Epidermal melanocyte (primary cell): ENCODE results near the gene ANKRD13C.
"Not testable (repeated sequence)": the region's sequence is repeated elsewhere in the genome, so short reads cannot be mapped to it uniquely, and the experiment has no call there.

Experiments used
- DNase-seq: peaks from one replicate; pipeline ENCODE4 v3.0.0; 2011; ENCODE audit warnings: low spot score; ENCODE audit not compliant: insufficient read length

The ANKRD13C gene, protein sequence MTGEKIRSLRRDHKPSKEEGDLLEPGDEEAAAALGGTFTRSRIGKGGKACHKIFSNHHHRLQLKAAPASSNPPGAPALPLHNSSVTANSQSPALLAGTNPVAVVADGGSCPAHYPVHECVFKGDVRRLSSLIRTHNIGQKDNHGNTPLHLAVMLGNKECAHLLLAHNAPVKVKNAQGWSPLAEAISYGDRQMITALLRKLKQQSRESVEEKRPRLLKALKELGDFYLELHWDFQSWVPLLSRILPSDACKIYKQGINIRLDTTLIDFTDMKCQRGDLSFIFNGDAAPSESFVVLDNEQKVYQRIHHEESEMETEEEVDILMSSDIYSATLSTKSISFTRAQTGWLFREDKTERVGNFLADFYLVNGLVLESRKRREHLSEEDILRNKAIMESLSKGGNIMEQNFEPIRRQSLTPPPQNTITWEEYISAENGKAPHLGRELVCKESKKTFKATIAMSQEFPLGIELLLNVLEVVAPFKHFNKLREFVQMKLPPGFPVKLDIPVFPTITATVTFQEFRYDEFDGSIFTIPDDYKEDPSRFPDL

DNA sequence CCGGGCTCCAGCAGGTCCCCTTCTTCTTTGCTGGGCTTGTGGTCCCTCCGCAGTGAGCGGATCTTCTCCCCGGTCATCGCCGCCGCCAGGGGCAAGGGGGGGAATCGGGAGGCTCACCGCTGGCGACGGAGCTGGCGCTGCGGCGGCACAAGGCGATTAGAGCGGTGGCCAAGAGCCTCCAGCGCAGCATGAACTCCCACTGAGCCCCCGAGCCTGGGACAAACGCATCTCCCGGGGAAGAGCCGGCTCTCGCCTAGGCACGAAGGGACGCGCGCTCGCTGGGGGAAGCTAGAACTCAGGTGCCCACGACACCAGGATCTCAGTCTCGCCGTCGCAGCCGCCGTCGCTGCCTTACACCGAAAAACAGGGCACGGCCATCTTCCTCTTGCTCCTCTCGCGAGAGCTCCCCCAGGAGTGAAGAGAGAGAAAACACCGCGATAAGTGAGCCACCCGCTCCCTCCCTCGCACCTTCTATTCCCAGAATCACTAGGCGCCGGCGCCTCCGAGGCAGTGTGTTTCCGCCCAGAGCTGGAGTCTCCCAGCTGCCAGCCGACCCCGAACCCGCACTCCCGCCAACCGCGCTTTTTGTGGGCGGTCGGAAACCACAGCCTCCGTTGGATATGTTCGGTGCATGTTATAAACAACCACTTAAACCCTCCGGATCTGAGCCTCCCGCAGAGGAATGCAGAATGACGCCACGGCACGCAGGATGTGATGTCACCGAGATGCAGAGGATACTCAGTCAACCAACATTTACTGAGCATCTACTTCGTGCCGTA, at the start of gene ANKRD13C:
Gene ANKRD13C (minus strand): TSS at position 391 of the 779 bp plus-strand sequence. CDS start 314 bp downstream, at position 77.
- peak; percentile 89 for DNase-seq

DNA sequence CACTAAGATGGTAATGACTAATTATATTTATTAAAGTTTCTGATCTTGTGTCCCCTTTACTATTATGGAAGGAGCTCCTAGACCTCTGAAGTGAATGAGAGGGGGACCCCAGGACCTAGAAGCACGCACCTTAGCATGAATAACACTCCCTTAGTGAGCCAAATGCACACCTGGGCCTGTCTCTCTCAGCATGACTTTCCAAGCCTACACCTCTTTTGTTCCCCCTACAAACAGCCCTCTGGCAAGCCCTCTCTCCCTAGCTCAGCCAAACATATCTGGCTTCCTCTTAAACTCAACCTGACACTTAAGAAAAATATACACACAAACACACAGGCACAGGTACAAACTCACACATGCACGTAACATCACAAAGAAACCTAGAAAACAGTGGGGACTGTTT, 49.2 kb upstream of the ANKRD13C start:
- DNase-seq, result no peak

DNA sequence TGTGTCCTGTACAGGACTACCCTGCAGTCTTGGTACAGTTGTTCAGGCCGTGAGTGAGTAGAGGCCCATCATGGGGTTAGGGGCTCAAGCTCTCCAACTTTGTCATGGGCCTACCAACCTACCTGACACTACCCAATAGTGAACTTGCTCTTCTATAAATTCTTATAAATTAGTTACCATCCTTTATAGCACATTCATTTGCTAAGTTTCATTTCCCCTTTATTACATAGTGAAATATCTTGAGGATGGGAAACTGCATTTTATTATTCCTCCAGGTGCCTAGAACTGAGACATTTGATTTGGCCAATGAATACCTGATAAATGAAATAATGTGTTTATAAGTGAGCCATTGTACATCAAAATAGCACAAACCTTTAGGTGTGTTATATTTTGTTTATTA, 47.5 kb upstream of the ANKRD13C start:
- no peak for DNase-seq

DNA sequence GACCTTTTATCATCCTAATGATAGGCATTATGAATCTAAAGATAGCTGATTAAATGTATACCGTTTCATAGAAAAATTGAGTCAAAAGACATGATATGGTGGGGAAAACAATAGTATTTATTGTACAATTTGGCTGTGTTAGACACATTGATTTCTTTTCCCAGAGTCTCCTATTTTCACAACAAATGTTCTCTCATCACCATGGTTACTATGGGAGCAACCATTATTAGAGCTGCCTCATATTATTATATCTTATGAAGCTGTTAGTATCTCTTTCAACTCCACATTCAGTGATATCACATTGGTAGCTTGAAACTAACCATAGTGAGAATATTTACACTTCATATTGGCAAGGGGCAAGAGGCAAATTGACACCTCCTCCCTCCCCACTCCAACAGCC, 45.8 kb upstream of the ANKRD13C start:
- no peak for DNase-seq

DNA sequence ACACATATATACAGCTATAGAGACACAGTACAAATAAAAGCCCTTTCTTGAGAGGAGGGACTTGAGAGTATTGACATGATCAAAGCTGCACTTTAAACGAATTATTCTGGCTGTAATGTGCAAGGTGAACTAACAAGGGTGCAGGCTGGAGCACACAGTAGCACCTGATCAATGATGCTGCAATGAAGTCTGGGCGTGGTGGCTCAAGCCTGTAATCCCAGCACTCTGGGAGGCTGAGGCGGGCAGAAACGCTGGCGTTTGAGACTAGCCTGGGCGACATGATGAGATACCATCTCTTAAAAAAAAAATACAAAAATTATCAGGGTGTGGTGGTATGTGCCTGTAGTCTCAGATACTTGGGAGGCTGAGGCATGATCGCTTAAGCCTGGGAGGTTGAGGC, 42.5 kb upstream of the ANKRD13C start:
- no peak for DNase-seq

DNA sequence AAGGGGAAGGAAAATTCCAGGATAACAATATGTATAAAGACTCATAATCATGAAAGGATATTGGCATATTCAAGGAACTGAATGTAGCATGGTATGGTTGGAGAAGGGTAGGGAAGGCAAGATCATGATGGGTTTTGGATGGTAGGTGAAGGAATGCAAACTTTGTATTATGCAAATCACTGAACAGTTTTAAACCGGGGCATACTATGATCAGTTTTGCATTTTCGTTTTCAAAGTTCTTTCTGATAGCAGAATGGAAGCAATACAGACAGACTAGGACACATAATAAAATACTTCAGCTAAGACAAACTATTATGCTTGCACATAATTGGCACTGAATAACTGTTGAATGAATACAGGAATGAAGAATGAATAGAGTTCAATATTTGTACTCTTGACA, 42.1 kb upstream of the ANKRD13C start:
- DNase-seq, result no peak

DNA sequence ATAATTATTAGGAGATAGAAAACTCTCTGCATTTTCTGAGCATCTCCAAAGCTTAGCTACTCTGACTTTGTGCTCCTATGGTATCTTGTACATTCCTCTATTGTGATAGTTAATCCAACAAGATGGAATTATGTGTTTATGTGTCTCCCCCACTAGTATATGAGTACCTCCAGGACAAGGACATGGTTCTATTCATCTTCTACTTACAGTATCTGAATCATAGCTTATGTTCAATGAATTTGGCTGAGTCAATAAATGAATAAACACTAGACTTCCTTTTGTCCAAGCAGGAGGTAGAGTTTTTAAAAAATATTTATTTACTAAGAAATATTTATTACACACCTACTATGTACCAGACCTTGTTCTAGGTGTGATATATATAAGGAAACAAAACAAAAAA, 38.1 kb upstream of the ANKRD13C start:
- DNase-seq, result no peak

DNA sequence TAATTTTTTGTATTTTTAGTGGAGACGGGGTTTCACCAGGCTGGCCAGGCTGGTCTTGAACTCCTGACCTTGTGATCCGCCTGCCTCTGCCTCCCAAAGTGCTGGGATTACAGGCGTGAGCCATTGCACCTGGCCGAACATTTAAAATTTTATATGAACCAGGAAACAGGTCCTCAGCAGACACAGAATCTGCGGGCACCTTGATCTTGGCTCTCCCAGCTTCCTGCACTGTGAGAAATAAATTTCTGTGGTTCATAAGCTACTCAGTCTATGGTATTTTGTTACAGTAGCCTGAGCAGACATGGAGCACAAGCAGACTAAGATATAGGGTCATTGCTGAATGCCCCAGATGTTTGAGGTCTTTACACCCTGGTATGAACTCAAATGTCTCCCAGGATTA, 33.0 kb upstream of the ANKRD13C start:
- DNase-seq, result no peak

DNA sequence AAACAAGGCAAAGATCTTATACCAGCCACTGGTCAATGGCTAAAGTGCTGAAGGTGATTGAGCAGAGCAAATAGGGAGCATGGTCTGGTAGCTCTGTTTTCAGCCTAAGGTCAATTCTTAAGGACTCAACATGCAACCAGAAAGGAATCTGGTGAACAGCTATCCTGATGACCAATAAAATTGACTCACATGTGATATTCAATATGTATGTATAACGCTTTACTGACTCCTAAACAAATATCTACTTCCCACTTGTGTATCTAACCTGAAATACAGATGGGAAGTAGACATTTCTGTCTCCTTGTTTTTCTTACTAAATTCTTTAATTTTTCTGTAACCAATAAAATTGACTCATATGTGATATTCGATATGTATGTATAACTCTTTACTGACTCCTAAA, 31.6 kb upstream of the ANKRD13C start:
- no peak for DNase-seq

DNA sequence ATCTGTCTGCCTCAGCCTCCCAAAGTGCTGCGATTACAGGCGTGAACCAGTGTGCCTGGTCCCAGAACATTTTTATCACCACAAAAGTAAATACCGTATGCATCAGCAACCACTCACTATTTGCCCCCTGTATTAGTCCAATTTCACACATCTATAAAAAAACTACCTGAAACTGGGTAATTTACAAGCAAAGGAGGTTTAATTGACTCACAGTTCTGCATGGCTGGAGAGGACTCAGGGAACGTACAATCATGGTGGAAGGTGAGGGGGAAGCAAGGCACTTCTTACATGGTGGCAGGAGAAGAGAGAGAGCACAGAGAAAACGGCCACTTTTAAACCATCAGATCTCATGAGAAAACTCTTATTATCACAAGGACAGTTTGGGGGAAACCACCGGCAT, 31.0 kb upstream of the ANKRD13C start:
- no peak for DNase-seq

DNA sequence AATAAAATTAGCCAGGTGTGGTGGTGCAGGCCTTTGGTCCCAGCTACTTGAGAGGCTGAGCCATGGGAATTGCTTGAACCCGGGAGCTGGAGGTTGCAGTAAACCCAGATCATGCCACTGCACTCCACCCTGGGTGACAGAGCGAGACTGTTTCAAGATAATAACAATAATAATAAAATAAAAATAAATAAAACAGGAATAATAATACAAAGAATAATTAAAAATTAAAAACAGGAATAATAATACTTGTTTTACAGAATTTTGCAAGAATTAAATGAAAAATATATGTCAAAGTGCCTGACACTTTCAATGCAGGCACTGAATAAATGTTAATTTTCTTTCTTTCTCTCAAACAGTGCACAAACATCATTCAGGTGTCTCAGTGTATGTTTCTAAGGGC, 30.0 kb upstream of the ANKRD13C start:
- no peak for DNase-seq

DNA sequence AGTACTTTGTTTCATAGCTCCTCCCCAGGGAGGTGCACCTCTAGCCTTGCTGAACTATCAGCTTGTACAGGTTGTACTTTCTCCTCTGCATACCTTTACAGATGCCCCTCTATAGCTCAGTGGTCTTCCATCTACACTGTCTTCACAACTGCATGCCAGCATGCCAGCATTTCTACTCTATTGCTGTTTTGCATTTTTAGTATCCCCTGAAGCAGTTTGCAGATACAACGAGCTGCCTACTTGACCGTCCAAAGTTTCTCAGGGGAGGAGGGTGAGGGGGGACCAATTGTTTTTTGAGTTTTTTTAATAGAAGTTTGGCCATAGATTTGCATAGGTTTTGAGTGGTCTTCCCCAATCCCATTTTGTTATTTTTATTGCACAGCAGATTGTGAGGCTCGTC, 29.0 kb upstream of the ANKRD13C start:
- DNase-seq, result no peak

DNA sequence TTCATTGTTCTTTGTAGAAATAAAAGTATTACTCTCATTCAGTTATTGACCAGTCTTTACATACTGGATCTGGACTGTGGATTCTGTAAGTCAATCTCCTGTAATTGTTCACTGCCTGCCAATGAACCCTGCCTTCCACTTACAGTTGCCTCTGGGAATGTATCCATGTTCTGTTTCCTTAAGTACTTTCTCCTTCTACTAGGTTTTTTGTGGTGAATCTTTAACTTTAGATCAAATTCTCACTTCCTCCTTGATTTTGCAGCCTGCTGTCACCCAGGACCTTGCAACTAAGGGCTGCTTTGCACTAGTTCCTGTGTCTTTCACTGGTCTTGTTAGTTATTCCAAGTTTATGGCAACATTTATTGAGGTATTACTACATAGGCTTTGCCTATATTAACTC, 28.2 kb upstream of the ANKRD13C start:
- no peak for DNase-seq

DNA sequence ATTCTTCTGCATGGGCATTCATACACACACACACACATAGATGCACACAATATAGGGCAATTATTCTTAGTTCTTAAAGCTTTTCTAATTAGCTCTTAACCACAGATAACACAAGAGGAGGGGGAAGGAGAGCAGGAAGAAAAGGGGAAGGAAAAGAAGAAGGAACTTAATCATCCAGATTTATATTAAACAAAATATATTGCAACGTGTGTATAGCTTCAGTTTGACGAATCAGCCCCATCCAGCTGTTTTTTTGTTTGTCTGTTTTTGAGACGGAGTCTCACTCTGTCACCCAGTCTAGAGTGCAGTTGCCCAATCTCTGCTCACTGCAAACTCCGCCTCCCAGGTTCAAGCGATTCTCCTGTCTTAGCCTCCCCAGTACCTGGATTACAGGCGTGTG, 21.7 kb upstream of the ANKRD13C start:
- DNase-seq, result no peak

DNA sequence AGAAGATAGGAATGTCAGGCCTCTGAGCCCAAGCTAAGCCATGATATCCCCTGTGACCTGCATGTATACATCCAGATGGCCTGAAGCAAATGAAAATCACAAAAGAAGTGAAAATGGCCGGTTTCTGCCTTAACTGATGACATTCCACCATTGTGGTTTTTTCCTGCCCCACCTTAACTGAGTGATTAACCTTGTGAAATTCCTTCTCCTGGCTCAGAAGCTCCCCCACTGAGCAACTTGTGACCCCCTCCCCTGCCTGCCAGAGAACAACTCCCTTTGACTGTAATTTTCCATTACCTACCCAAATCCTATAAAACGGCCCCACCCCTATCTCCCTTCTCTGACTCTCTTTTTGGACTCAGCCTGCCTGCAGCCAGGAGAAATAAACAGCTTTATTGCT, 19.1 kb upstream of the ANKRD13C start:
- not testable (repeated sequence) for DNase-seq

DNA sequence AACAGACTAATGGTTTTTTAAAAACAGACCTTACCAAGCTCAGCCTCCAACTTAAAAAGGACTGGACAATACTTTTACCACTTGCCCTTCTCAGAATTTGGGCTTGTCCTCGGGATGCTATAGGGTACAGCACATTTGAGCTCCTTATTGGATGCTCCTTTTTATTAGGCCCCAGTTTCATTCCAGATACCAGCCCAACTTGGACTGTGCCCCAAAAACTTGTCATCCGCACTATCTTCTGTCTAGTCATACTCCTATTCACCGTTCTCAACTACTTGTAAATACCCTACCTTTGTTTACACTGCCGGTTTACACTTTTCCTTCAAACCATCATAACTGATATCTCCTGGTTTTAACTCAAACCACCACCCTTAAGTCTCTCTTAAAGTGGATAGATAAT, 17.9 kb upstream of the ANKRD13C start:
- no peak for DNase-seq

DNA sequence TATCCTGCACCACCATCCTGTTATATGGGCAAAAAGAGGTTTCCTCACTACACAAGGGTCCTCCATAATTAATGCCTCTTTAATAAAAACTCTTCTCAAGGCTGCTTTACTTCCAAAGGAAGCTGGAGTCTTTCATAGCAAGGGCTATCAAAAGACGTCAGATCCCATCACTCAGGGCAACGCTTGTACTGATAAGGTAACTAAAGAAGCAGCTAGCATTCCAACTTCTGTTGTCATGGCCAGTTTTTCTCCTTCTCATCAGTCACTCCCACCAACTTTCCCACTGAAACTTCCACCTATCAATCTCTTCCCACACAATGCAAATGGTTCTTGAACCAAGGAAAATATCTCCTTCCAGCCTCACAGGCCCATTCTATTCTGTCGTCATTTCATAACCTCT, 17.1 kb upstream of the ANKRD13C start:
- not testable (repeated sequence) for DNase-seq

DNA sequence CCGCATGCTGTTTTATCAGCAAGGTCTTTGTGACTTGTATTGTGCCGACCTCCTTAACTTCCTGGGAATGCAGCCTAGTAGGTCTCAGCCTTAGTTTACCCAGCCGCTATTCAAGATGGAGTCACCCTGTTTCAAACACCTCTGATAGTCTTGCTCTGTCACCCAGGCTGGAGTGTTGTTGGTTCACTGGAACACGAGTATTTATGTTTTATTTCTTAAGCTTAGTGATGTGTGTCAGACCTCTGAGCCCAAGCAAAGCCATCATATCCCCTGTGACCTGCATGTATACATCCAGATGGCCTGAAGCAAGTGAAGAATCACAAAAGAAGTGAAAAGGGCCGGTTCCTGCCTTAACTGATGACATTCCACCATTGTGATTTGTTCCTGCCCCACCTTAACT, 12.9 kb upstream of the ANKRD13C start:
- not testable (repeated sequence) for DNase-seq

DNA sequence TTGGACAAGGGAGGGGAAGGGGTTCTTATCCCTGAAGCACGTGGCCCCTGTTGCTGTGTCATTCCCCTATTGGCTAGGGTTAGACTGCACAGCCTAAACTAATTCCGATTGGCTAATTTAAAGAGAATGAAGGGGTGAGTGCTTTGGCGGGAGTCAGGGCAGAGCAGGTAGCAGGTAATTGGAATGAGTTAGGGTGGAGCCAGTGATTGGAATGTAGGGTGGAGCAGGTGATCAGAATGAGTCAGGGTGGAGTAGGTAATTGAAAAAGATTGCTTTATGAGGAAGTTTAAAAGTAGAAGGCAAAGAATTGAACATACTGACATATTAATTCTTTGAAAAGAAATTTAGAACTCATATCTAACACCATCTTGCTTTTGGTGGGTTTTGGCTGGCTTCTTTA, 12.5 kb upstream of the ANKRD13C start:
- DNase-seq, result not testable (repeated sequence)

DNA sequence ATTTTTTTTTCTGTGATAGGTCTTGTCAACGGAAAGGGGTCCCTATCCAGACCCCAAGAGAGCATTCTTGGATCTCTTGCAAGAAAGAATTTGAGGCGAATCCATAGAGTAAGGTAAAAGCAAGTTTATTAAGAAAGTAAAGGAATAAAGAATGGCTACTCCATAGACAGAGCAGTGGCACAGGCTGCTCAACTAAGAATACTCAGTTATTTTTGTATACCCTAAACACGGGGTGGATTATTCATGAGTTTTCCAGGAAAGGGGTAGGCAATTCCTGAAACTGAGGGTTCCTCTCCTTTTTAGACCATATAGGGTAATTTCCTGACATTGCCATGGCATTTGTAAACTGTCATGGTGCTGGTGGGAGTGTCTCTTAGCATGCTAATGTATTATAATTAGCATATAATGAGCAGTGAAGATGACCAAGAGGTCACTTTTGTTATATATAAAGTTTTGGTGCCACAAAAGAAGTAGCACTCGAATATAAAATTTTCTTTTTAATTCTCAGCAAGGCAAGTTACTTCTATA, 12.0 kb upstream of the ANKRD13C start:
- DNase-seq, result not testable (repeated sequence)

DNA sequence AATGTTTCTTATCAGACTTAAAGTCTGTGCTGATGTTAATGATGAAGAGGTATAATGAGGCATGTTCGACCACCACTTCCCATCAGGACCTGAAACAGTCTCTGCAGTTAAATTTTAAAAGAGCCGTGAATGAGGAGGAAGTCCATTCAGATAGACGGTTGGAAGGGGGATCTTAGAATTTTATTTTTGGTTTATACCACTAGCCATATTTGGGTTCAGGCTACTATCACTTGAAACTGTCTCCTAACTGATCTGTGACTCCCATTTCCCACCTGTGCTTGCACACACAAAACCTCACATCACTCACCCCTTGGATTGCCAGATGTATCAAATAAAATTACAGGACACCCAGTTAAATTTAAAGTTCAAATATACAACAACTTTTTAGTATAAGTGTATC, 9.9 kb upstream of the ANKRD13C start:
- DNase-seq, result no peak

DNA sequence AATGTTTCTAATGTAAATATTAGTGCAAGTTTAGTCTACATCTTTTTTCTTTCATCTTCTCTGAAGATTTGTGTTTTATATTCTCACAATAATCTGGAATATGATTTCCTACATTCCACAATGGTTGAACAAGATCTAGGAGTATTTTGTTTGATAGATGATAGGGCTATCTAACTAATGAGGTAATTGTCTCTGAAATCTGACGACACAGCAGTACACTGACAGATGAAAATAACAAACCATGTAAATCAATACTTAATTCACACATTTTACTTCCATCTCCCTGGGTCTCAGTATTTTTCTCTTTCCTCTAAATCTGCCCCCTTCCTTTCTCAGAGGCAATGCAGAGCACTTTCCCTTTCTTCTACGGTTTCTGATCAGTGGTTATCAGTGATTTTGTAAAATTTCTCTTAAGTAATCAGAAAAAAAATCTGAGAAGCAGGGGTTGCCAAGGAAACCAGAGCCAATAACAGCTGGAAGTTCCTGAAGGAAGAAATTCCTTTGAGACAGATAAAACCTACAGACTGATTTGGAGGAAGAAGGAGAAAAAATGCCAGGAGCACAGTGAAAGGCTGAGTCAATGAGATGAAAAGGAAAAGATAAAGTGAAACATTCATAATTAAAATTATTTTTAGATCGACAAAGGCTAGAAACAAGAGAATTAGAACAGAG, 7.3 kb upstream of the ANKRD13C start:
- DNase-seq, result no peak
